Measurements from ENCODE around the gene SDK2.

SDK2 gene

DNA sequence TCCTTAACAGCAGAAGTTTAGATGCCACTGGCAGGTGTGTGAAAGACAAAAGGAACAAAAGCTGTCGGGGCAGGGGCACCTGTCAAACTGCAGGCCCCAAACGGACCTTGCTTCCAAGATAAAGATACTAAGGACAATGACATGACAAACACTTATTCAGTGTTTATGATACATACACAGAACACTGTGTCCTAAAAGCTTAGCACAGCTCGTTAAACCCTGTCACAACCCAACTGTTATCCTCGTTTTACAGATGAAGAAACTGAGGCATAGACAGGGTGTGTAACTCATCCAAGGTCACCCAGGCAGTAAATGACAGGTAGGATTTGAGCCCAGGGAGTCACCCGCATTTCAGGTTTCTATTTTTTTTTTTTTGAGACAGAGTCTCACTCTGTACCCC is 9.6 kb downstream of the SDK2 start:
- DNase-seq (ENCODE audit: low spot score): no peak

DNA sequence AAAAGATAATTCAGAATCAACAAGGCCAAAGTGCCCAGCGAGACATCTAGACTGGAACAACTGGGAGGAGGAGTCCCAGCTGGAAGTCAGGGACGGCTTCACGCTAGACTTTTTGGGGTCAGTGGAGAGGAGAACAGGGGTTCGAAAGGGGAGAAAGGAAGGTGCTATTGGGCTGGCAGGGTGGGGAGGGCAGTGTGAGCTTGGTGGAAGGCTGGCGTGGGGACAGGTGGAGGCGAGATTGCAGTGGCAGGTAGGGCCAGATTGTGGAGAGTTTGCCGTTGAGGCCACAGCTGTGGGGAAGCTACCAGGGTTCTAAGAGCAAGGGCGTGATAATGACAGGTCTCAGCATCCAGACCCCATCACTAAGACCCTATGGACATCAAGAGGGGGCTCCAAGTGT is 10.5 kb downstream of the SDK2 start:
- no peak for DNase-seq (ENCODE audit: low spot score)

DNA sequence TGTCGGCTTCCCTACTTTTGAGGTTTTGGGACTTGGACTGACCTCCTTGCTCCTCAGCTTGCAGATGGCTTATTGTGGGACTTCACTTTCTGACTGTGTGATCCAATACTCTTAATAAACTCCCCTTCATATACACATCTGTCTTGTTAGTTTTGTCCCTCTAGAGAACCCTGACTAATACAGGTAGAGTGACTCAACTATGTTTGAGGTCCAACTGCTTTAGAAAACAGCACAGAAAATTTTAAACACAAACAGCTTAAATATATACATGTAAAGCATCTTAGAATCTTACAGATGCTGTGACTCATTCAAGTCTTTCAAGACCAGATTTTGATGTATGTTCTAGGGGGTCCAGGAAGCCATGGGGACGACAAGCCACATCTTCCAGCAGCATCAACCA is 11.7 kb downstream of the SDK2 start:
- DNase-seq (ENCODE audit: low spot score): no peak

DNA sequence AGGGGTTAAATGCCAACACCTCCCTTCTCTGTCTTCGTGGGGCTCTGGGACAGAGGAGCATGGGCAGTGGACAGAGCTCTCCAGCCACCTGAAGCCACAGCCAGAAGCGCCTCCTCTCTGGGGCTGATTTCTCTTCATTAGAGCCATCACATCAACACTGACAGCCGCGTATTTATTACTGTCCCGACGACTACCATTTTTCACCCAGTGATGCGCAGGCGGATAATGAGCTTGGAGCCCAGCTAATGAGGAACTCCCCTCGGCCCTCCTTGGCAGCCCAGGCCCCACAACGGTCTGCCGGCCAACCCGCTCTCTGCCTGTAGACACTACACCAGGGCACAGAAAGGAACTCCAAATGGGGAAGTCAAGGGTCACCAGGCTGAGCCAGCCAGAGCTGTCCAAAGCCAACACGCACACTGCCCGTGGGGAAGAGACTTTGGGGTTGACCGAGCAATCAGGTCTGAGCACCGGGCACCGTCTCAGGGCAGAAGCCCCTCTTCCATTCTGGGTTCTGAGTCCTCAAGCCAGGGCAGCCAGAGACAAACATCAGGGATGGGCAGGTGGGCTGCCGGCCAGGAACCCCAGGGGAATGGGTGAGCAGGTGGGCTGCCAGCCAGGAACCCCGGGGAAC is 13.2 kb downstream of the SDK2 start:
- DNase-seq (ENCODE audit: low spot score): no peak

DNA sequence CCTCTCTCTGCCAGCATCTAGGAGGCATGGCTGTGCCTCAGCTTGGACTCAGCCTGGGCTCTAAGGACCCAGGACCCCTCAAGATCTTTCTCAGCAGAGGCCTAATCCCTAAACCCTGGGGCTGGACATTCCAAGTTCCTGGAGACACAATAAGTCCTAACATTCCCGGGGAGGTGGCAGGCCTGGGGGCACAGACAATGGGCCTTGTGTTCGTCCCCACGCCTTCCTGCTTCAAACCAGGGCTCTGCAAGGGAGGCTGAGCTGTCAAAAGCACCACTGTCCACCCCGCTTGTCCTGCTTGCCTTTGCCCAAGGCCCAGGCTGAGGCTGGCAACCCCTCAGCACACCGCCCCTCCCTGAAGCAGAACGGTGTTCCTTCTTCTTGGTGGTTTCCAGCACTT is 13.7 kb downstream of the SDK2 start:
- no peak for DNase-seq (ENCODE audit: low spot score)

DNA sequence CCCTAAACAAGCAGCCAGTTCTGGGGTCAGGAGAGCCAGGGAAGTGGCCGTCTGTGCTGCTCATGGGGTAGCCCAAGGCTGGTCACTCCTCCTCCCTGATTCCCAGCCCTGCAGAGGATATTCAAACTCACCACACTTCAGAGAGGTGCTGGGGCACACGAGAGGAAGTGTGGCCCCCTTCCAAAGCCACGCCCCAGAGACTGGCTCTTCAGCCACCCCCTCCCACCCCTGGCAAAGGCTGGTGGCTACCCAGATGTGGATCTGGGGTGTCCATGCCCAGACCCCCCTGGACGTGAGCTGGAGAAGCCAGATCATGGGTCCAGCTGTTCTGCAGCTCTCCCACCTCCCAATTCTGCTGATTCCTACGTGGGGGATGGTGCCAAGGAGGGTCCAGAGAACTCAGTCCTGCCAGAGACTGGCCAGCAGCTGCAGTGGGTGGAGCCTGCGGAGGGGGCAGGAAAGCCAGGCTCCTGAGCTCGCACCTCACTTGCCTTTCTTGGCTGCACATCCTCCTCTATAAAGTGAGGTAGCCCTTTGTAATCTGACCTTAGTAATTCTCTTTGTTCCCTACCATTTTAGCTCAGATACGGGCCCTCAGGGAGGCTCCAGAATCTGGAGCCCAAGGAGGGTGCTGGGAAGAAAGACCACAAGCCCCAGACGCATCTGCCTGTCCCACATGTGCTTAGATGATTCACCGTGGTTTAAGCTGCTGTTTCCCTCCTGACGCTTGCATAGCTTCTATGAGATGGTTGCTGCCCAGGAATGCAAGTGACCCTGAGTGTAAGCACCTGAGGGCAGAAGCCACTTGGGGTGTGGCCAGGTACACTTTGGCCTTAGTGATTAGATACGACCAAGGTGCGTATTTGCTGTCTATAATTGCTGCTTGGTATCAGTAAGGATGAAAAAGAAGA is 15.3 kb downstream of the SDK2 start:
- DNase-seq (ENCODE audit: low spot score): no peak

DNA sequence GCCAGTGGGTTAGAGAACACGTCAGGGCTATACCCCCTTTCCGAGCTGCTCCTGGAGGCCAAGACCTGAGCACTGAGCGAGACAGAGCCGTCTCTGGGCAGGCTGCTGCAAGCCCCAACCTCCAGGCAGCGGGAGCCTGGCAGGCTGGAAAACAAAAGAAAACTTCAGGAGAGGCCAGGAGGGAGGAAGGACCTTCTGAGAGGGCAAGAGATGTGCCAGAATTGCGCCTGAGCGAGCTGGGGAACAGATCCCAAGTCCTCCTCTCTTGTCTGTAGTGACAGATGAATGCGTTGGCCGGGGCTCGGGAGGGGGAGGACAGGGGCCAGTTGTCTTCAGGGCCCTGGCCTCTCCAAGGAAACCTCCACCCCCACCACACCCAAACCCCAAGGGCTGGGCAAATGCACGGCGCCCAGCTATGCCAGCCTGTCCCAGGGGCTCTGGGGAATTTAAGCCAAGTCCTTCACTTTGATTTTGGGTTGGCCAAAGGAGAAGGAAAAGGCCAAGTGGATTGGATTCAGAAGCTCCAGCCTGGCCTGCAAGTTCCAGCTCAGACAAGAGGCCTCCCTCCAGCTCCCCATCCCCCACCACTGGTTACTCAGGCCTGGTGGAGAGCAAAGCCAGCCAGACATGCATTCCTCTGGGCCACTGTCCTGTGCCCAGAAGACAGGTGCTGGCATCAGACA is 18.1 kb downstream of the SDK2 start:
- no peak for DNase-seq (ENCODE audit: low spot score)

DNA sequence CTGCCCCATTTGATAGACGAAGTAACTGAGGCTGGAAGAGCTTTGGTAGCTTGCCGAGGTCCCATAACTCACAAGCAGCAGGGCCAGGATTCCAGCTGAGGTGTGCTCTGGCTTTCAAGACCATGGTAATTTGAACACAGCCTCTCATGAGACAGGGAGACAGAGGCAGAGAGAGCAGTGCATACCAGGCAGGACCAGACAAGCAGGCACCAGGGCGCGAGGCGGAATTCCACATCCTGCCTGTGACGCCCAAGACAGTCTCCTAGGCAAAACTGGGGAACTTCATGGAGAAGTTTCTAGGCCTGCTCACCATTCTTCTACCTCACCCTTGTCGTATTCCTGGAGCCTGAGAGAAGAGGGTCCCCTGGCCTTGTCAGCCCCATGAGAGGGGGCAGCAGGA is 19.2 kb downstream of the SDK2 start:
- DNase-seq (ENCODE audit: low spot score): no peak

DNA sequence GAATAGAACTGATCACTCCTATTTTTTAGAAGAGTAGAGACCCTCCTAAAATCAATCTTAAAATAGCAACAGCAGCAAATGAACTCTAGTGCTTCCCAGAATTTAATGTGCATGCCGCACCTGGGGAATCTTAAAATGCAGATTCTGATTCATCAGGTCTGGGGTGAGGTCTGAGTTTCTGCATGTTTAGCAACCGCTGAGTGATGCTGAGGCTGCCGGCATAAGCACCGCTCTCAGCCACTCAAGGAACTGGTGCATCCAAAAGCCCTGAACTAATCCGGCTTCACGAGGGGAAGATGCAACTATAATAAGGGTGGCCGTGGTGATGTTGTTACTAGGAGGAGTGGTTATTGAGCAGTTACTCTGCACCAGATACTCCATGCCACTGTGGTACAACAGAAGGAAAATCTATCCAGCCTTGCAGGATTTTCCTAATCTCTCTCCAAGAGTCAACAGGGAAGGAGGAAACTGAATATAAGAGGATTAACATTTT is 19.7 kb downstream of the SDK2 start:
- no peak for DNase-seq (ENCODE audit: low spot score)

DNA sequence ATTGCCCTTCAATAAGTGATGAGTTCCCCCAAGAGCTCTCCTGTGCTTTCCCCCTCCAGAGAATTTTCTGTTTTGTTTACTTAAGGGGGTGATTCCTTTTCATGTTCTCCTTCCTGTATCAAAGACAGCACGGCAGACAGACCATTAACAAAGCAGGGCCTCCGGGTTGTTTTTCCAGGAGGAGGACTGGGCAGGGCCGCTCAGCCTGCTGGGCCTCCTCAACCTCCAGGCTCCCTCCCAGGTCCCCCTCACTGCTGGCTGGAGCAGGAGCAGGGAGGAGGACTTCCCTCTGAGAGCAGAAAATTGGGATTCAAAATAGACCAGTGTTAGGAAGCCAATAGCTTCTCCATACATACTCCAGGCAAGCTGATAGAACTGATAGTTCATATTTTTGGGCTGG is 20.4 kb downstream of the SDK2 start:
- DNase-seq (ENCODE audit: low spot score): no peak

DNA sequence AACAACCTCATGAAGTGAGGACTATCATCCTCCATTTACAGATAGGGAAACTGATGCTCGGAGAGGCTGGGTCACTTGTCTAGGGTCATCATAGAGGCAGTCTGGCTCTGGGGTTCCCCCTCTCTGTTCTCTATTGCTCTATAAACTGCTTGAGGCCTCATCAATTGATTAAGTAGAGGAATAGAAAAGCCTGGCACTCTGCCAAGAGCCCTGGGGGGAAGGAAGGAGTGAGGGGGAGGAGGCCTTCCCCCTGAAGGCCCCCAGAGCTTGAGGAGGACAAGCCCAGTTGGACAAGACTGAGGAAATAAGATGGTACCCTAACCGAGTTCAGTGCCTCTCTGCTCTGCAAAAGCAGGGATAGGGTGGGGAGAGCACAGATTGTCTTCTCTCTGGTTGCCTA is 21.0 kb downstream of the SDK2 start:
- no peak for DNase-seq (ENCODE audit: low spot score)

DNA sequence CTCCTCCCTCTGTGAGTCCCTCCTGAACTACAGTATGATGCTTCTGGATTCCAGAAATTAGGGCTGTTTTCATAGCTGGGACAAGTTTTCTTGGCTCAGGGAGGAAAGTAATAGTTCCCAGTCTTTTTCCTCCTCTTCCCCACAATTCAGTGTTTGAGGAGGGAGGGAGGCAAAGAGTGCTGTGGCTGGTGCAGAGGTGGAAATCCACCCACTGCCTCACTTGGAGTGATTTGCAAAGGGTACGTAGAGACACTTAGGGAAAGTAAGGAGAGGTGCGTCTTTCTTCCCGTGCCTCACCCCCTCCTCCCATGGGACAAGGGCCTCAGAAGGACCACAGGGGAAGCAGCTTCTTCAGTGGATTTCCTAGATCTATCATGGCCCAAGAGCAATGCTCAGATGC is 21.9 kb downstream of the SDK2 start:
- DNase-seq (ENCODE audit: low spot score): no peak

DNA sequence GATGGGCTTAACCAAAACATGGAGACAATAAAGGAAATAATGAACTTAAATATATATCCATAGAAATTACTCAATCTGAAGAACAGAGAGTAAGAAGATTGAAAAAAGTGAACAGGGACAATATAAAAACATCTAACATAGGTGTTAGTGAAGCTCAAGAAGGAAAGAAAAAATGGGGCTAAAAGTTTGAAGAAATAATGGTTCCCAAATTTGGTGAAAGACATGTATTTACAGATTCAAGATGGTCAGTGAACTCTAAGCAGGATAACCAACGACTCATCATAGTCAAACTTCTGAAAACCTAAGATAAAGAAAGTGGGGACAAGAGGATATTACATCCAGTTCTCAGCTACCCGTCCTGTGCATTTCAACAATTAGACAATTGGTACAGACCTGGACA is 22.6 kb downstream of the SDK2 start:
- no peak for DNase-seq (ENCODE audit: low spot score)

DNA sequence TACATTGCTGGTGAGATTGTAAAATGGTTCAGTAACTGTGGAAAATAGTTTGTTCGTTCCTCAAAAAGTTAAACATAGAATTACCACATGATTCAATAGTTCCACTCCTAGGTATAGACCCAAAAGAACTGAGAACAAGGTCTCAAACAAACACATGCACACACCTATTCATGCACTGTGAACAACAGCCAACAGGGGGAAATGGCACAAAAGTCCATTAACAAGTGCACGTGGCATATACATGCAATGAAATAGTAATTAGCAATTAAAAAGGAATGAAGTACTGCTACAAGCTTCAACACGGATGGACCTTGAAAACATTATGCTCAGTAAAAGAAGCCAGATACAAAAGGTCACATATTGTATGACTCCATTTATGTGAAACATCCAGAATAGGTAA is 23.8 kb downstream of the SDK2 start:
- no peak for DNase-seq (ENCODE audit: low spot score)

DNA sequence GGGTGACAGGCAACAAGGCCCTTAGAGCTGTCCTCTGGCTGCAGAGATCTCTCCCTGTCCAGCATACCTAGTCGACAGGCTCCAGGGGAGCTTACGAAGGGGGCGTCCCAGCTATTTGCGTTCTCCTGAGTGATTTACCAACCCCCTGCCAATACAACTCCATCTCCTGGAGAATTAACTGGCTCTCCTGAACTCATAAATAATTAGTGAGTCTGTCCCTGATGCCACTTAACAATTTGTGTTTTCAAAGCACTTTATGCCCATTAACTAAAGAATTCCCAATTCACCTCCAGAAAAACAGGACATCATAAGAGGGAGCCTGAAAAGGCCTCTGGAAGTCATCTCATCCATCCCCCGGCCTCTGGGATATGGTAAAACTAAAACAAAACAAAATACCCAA is 26.7 kb downstream of the SDK2 start:
- no peak for DNase-seq (ENCODE audit: low spot score)

DNA sequence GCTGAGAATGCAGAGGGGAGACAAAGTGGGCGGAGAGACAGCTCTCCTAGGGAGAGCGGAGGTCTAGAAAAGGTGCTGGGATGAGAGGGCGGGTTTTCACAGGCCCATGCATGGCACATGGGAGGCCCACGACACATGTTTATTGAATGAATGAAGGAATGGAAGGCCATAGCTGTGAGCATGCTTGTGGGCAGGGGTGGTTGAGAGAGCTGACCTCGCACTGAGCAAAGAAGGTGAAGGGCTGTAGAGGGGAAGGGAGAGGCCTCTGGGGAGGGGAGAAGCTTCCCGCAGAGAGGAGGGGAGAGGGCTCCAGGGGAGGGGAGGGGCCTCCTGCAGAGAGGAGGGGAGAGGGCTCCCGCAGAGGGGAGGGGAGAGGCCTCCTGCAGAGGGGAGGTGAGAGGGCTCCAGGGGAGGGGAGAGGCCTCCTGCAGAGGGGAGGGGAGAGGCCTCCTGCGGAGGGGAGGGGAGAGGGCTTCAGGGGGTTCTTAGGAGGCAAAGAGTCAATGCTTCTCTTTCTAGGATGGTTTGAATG is 27.3 kb downstream of the SDK2 start:
- no peak for DNase-seq (ENCODE audit: low spot score)

DNA sequence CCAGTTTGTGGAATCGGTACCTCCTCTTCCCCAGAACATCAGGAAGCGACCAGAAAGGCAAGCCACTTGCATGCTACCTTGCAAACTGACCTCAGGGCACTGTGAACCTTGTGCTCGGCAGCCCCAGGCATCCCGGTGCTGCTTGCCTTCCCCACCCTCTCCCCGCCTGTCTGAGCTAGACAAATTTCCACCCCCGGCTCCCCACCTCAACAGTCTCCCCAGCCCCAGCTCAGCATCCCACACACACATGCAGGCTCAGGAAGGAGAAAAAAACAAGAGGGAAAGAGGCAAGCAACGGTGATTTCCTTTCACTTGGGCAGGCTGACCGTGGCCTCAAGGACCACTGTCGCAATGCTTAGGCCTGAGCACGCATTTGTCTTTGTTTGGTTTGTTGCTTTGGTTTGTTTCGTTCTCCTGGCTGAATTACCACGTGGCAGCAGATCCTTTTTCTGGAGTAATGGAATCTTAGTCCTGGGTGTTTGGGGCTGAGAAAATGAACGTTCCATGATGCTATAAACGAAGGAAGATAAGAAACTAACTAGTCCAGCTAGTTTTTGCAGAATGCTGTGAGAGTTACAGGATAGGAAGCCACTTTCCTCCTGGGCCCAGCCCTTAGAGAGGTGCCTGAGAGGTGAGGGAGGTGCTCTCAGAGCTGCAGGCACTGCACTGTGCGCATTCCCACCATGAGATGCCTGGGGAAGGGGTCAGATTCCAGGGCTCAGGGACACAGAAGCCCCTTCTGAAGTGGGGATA is 27.9 kb downstream of the SDK2 start:
- no peak for DNase-seq (ENCODE audit: low spot score)

DNA sequence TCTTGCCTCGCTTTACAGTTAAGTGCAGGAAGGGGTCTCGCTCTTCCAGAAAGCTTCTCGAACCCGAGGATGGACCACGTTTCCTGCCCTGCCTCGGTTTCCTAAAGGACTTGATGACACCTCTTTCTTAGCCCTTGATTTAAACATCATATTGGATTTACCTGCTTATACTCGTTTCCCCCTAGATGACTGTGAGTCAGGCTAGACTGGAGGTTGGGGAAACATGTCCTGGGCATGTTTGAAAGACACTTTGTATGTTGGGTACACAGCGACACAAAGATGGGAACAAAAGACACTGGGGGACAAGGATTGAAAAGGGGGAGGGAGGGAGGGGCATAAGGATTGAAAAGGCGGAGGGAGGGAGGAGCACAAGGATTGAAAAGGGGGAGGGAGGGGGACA is 30.0 kb downstream of the SDK2 start:
- DNase-seq (ENCODE audit: low spot score): no peak

DNA sequence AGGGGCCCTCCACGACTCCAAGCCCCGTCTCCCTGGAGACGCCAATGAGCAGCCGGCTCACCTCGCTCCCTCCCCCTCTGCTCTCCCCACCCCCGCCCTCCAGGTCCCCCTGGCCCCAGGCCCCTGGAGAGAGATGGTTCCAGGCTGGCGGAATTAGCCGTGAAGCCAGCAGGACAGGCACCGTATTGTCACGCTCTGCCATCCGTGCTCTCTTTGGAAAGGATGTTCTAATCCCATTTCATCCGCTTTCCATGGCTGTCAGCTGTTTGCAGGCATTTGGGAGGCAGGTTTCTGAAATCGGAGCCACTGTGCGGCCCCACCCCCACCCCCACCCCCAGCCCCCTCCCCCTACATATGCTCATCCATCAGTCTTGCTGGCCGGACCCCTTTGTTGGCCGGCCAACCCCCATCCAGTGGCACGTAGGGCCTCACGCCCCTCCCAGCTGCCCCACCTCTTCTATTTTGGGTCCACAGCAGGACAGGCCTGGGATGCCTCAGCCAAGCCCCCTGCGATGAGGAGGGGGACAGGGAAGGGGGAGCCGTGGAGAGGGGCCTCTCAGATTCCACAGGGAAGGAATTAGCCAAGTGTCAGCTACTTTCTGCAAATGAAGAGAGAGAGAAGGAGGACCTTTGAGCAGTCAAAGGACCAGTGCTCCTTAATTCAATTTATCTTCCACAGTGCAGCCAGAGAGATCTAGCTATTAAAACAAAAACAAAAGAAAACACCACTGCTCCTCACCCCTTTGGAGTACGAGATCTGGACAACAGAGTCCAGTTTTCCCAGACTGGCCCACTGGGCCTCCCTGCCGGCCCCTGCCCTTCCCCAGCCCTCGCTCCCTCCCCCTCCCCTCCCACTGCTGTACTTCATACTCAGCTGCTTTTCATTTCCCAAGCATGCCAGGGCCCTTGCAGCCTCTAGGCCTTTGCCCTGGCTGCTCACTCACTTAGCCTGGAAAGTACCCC is 30.7 kb downstream of the SDK2 start:
- DNase-seq (ENCODE audit: low spot score): peak; percentile 85

DNA sequence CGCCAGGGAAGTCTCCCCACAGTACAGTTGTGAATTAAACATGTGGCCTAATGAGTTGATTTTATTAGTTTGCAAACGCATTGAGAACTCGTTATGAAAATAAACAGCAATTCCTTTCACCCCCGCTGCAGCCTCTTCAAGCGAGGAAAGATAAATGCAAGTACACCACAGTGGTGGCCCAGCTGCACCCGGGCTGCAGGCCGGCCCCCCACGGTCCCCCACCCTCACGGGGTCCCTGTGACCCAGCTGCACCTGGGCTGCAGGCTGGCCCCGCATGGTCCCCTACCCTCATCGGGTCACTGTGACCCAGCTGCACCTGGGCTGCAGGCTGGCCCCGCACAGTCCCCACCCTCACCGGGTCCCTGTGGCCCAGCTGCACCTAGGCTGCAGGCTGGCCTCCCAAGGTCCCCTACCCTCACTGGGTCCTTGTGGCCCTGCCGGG is 32.2 kb downstream of the SDK2 start:
- DNase-seq (ENCODE audit: low spot score): no peak

DNA sequence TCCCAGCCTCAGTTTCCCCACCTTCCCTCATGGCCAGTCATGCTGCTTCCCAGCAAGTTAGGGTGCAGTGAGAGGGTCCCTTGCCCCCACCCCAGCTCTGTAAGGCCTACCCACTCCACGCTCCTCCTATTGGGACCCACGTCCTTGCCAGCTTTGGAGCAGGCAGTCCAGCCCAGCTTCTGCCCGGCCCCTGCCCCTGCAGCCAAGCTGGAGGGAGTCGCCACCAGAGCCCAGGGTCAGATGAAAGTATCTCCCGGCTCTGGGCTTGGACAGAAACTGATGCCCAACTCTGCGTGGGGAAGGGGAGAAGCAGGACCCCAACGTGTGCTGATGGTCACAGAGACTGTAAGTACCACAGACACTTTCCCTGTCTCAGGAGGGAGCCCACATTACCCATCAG is 32.6 kb downstream of the SDK2 start:
- DNase-seq (ENCODE audit: low spot score): no peak

All from iPS-NIHi11 (cell line).